22Rv1 (cell line): ENCODE data around the gene OPRL1.

Experiments
- CTCF ChIP-seq: fragments of 450-650 bp; IDR thresholded peaks from 2 replicates; pipeline ENCODE4 v1.5.1; 2017; ENCODE audit warnings: mild to moderate bottlenecking
- ZFX ChIP-seq: fragments of 450-650 bp; IDR thresholded peaks from 2 replicates; pipeline ENCODE4 v1.6.1; 2017; ENCODE audit warnings: antibody characterized with exemption, borderline replicate concordance

DNA sequence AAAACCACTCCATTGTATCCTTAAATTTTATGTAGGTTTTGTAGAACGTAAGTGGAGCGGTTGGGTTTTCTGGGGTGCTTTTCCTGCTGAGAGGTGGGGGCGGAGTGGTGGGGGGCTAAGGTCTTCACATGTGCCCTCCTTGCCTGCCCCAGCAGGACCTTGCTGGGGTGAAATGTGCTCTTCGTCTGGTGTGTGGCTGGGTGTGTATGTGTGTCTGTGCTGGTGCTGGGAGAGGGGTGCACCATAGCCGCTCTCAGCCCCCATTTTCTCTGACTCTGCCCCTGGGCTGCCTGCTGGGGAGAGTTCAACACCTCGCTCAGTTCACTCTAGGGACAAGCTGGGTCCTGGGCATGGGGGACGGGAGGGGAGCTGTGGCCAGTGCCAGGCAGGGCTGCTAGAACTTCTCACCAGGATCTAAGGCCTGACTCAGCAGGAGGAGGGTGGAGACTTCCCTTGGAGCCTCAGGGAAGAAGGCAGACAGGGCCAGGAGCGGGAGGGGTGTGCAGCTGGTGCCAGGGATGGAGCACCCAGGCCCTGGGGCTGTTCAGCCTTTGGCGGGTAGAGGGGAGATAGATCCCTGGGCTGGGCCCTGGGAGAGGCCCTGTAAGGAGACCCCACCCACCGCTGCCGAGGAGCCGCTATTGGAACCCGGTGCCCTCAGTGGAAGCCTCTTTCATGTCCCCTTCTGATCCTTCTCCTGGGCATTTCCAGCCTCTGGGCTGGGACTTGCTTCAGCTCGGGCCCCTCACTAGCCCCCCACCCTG, 35.2 kb upstream of the OPRL1 start:
- TF ChIP-seq CTCF = no peak
- no peak for TF ChIP-seq ZFX
